ENCODE data around the gene ADCYAP1. TPM values are rescaled to one million over a fixed set of nuclear protein-coding genes. Genes with fewer than 3 reads are reported as not detected.

The ADCYAP1 gene
- total RNA-seq, 1 experiment from 2014 or later, result not detected

DNA sequence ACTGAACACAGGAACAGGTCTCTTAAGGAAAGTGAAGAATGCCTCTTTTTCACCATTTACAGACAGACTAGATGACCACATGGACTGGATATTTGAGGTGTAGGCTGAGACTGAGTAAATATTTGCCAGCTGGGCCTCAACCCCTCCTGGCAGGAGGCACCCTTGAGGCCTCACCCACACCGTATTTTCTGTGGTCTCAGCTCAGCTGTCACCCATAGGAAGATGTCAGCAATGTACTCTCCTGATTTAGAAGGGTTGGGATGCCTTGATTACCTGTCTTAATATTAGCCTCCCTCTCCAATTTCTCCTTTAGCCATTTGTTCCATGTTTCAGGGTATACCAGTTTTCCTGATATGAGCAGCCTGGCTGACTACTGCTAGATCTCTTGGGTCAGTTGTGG lies 20.3 kb downstream of the ADCYAP1 start:
- H2BK20ac ChIP-seq (ENCODE audit: low read depth, low read length, poor library complexity, severe bottlenecking), result no peak overlapping the region
- H4K20me1 ChIP-seq (ENCODE audit: control insufficient read depth, insufficient read depth, insufficient read length), result no peaks in the 10 kb centered on the region
- no peak overlapping the region for H2BK5ac ChIP-seq (ENCODE audit: insufficient read length, low read length)
- Mint-ChIP-seq H3K36me3 (ENCODE audit: insufficient read depth in 1 of 3, low read depth in 3 of 3) (no peaks in the 10 kb centered on the region), H3K4me3 (no peak overlapping the region), H3K27me3 (ENCODE audit: low read depth) (peaks cover 21% of the 10 kb centered on the region), H3K27ac (no peak overlapping the region), H3K9me3 (no peaks in the 10 kb centered on the region), H3K4me1 (peaks cover 7 to 10% of the 10 kb centered on the region in 2 experiments)
- no peak overlapping the region for H3K14ac ChIP-seq (ENCODE audit: insufficient read depth, low read length)
- H3T11ph ChIP-seq (ENCODE audit: low read length), result no peak overlapping the region
- H3K4me2 ChIP-seq (ENCODE audit: insufficient read depth, insufficient read length, low read length), result no peak overlapping the region
- no peak for DNase-seq
- no peaks in the 10 kb centered on the region for H3K9me3 ChIP-seq (ENCODE audit: control insufficient read depth, low read depth, low read length)
- H3K23me2 ChIP-seq (ENCODE audit: insufficient read length, low read depth, low read length, poor library complexity, severe bottlenecking), result no peaks in the 10 kb centered on the region
- H2AFZ ChIP-seq (ENCODE audit: low read length), result no peak overlapping the region
- H3K9ac ChIP-seq (ENCODE audit: extremely low read depth, insufficient read length, low read length), result no peak overlapping the region
- no peak overlapping the region for H3K27ac ChIP-seq (ENCODE audit: insufficient read length, low read depth, low read length)
- no peaks in the 10 kb centered on the region for H3K79me1 ChIP-seq (ENCODE audit: insufficient read depth, low read depth, low read length, poor library complexity, severe bottlenecking)
- no peaks in the 10 kb centered on the region for H3K79me2 ChIP-seq (ENCODE audit: insufficient read depth, low read length)
- no peaks in the 10 kb centered on the region; the same call in 1 of the 2 replicates for H3K4me1 ChIP-seq (ENCODE audit: insufficient read depth, low read length)
- H3K18ac ChIP-seq (ENCODE audit: insufficient read length, low read depth, low read length), result no peak overlapping the region
- H3K23ac ChIP-seq (ENCODE audit: insufficient read length, low read depth, low read length), result no peak overlapping the region
- no peak overlapping the region for H4K8ac ChIP-seq (replicated peaks; ENCODE audit: insufficient read length, low read depth, low read length)
- H2BK120ac ChIP-seq (ENCODE audit: low read depth, low read length, poor library complexity, severe bottlenecking), result no peak overlapping the region
- no peak overlapping the region for H3K56ac ChIP-seq (ENCODE audit: insufficient read length, low read depth, low read length)
- TF ChIP-seq, protein P1, sequence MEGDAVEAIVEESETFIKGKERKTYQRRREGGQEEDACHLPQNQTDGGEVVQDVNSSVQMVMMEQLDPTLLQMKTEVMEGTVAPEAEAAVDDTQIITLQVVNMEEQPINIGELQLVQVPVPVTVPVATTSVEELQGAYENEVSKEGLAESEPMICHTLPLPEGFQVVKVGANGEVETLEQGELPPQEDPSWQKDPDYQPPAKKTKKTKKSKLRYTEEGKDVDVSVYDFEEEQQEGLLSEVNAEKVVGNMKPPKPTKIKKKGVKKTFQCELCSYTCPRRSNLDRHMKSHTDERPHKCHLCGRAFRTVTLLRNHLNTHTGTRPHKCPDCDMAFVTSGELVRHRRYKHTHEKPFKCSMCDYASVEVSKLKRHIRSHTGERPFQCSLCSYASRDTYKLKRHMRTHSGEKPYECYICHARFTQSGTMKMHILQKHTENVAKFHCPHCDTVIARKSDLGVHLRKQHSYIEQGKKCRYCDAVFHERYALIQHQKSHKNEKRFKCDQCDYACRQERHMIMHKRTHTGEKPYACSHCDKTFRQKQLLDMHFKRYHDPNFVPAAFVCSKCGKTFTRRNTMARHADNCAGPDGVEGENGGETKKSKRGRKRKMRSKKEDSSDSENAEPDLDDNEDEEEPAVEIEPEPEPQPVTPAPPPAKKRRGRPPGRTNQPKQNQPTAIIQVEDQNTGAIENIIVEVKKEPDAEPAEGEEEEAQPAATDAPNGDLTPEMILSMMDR (conservative IDR thresholded peaks at IDR 0.05), result no peak
- H3K27me3 ChIP-seq (ENCODE audit: insufficient read depth, low read length), result no peaks in the 10 kb centered on the region
- H2BK12ac ChIP-seq (ENCODE audit: insufficient read length, low read depth, low read length), result no peak overlapping the region
- WGBS (ENCODE audit: extremely low coverage, insufficient read length, low lambda C conversion rate), result no CpG with 5 or more reads among the region's 1 CpG
- no peak overlapping the region for H2AK5ac ChIP-seq (ENCODE audit: insufficient read length, low read length)
- no peak overlapping the region for H4K91ac ChIP-seq (ENCODE audit: insufficient read length, low read depth, low read length)
- H2BK15ac ChIP-seq (ENCODE audit: low read depth, low read length), result no peak overlapping the region
- no peak overlapping the region for H3K4ac ChIP-seq (ENCODE audit: low read depth, low read length)
- no peak overlapping the region for H4K5ac ChIP-seq (ENCODE audit: insufficient read length, low read depth, low read length)
